Lower lobe of right lung (tissue), 2 donors: Measurements from ENCODE around the gene SEMA5A. TPM values are rescaled to one million over a fixed set of nuclear protein-coding genes. Genes with fewer than 3 reads are reported as not detected.

ENCODE experiments used
- ATAC-seq, 2 donors: fragments of 200-7000 bp; cut with Tn5 transposase; one replicate each; pipeline ENCODE4 v1.9.1; 2020 to 2022; ENCODE audit warnings: mild to moderate bottlenecking in 2 of 2, moderate library complexity in 2 of 2
- DNase-seq: peaks from one replicate; pipeline ENCODE4 v3.0.0-alpha.2; 2020
- H3K27ac ChIP-seq: fragments of 200-600 bp; one replicate; pipeline ENCODE4 v1.8.0; 2022
- H3K27me3 ChIP-seq: fragments of 200-600 bp; one replicate; pipeline ENCODE4 v1.8.0; 2022; ENCODE audit warnings: low read depth
- H3K36me3 ChIP-seq: fragments of 200-600 bp; one replicate; pipeline ENCODE4 v1.8.0; 2022; ENCODE audit warnings: mild to moderate bottlenecking
- H3K4me1 ChIP-seq: fragments of 200-600 bp; one replicate; pipeline ENCODE4 v1.8.0; 2022
- H3K4me3 ChIP-seq: fragments of 200-600 bp; one replicate; pipeline ENCODE4 v1.8.0; 2022; ENCODE audit warnings: mild to moderate bottlenecking
- H3K9me3 ChIP-seq: fragments of 200-600 bp; one replicate; pipeline ENCODE4 v1.8.0; 2022
- CTCF ChIP-seq: fragments of 200-600 bp; IDR thresholded peaks from one replicate; pipeline ENCODE4 v1.8.0; 2022; ENCODE audit warnings: antibody characterized with exemption, mild to moderate bottlenecking
- intact Hi-C: fragments of 100-400 bp; cut with DNase I; formaldehyde crosslinking; loops from one replicate; pipeline ENCODE4 v1.11.0; 2022
- total RNA-seq: library from RNA; stranded (reverse); fragmentation: NEBNext Ultra II Directional; extraction: Animal tissue kit (Norgen Biotek cat#: 25700); gene quantifications from one replicate; pipeline ENCODE4 v1.2.1, GENCODE V29; 2021
- donor health status: DM: no; HTN: yes; CAD: no; lungs with severe emphysema.

The SEMA5A gene
- total RNA-seq, 1 donor from 2014 or later = 29.3 TPM

GRCh38 chr5:9456435-9457042 lies 89.3 kb downstream of the SEMA5A start:
- no peak for ATAC-seq
- no peaks in the 10 kb centered on the region for H3K36me3 ChIP-seq
- H3K4me3 ChIP-seq = no peak overlapping the region
- no peak for TF ChIP-seq CTCF
- intact Hi-C loops = no loop called here
- H3K27ac ChIP-seq = no peak overlapping the region
- no peaks in the 10 kb centered on the region for H3K9me3 ChIP-seq
- H3K4me1 ChIP-seq = no peaks in the 10 kb centered on the region
- H3K27me3 ChIP-seq = no peaks in the 10 kb centered on the region
- DNase-seq = no peak

GRCh38 chr5:9455826-9456434 lies 89.9 kb downstream of the SEMA5A start:
- H3K36me3 ChIP-seq = no peaks in the 10 kb centered on the region
- H3K27me3 ChIP-seq = no peaks in the 10 kb centered on the region
- H3K9me3 ChIP-seq = no peaks in the 10 kb centered on the region
- DNase-seq = no peak
- intact Hi-C loops = no loop called here
- H3K4me1 ChIP-seq = no peaks in the 10 kb centered on the region
- no peak overlapping the region for H3K27ac ChIP-seq
- H3K4me3 ChIP-seq = no peak overlapping the region
- TF ChIP-seq CTCF = no peak
- no peak for ATAC-seq

DNA sequence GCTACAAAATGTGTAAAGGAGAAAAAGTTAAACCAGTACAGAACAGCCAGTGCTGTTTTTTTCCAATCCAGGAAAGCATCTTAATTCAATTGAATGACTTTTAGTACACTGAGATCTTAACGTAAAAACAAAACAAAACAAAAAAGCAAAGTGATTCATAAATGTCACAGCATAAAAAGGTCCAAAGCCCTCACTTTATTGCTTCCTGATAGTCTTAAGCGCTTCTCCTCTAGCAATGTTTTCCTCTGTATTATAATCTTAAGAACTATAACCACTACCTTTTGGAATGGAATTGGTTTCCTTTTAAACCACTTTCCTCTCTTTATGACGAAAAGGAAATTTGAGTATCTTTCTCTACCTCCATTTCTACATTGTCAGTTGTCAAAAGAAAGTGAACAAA lies 91.4 kb downstream of the SEMA5A start:
- Histone ChIP-seq H3K4me3 (no peak overlapping the region), H3K9me3 (no peaks in the 10 kb centered on the region), H3K27ac (no peak overlapping the region), H3K27me3 (no peaks in the 10 kb centered on the region), H3K36me3 (no peaks in the 10 kb centered on the region), H3K4me1 (no peaks in the 10 kb centered on the region)
- DNase-seq (no peak), ATAC-seq (no peak)
- intact Hi-C loops = no loop called here
- no peak for TF ChIP-seq CTCF

- intact Hi-C loops = no loop called here
- Histone ChIP-seq H3K4me3 (no peak overlapping the region), H3K9me3 (no peaks in the 10 kb centered on the region), H3K36me3 (no peaks in the 10 kb centered on the region), H3K4me1 (no peaks in the 10 kb centered on the region), H3K27me3 (no peaks in the 10 kb centered on the region), H3K27ac (no peak overlapping the region)
- DNase-seq = no peak
- no peak for ATAC-seq
- TF ChIP-seq CTCF = no peak
These were observed 91.8 kb downstream of the SEMA5A start for GRCh38 chr5:9454012-9454481.

- Histone ChIP-seq H3K4me1 (no peaks in the 10 kb centered on the region), H3K27me3 (no peaks in the 10 kb centered on the region), H3K4me3 (no peak overlapping the region), H3K36me3 (no peaks in the 10 kb centered on the region), H3K9me3 (no peaks in the 10 kb centered on the region), H3K27ac (no peak overlapping the region)
- no peak for TF ChIP-seq CTCF
- intact Hi-C loops = no loop called here
- ATAC-seq (no peak), DNase-seq (no peak)
These were observed 92.3 kb downstream of the SEMA5A start for GRCh38 chr5:9453480-9454011.
